ENCODE data around the gene A4GALT.
A peak's percentile ranks its signal among the peaks of the same experiment; 100 is the strongest.

A4GALT gene

DNA sequence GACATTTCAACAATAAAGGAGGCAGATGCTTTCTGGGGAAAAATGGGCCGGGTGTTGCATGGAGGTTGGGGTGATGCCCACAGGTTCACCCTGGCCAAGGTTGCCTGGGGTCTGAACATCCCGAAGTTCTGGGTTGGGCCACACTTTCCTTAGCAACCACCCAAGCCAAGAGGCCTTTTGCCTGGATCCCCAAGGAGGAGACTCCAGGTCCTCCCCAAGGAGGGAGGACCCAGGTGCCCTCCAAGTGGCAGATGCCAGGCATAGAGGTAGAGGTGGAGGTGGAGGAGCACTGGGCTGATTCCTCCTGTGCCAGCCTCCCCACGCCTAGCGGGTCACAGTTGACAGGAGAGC is 72.7 kb downstream of the A4GALT start:
- peak overlapping the region; percentile 73 for H3K4me3 ChIP-seq (ENCODE audit: low read depth, low read length)
- no peak for DNase-seq (ENCODE audit: low read depth)
- TF ChIP-seq, protein P1, sequence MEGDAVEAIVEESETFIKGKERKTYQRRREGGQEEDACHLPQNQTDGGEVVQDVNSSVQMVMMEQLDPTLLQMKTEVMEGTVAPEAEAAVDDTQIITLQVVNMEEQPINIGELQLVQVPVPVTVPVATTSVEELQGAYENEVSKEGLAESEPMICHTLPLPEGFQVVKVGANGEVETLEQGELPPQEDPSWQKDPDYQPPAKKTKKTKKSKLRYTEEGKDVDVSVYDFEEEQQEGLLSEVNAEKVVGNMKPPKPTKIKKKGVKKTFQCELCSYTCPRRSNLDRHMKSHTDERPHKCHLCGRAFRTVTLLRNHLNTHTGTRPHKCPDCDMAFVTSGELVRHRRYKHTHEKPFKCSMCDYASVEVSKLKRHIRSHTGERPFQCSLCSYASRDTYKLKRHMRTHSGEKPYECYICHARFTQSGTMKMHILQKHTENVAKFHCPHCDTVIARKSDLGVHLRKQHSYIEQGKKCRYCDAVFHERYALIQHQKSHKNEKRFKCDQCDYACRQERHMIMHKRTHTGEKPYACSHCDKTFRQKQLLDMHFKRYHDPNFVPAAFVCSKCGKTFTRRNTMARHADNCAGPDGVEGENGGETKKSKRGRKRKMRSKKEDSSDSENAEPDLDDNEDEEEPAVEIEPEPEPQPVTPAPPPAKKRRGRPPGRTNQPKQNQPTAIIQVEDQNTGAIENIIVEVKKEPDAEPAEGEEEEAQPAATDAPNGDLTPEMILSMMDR (IDR thresholded peaks at IDR 0.05; ENCODE audit: insufficient read depth, low read depth, low read length, missing control alignments): no peak

DNA sequence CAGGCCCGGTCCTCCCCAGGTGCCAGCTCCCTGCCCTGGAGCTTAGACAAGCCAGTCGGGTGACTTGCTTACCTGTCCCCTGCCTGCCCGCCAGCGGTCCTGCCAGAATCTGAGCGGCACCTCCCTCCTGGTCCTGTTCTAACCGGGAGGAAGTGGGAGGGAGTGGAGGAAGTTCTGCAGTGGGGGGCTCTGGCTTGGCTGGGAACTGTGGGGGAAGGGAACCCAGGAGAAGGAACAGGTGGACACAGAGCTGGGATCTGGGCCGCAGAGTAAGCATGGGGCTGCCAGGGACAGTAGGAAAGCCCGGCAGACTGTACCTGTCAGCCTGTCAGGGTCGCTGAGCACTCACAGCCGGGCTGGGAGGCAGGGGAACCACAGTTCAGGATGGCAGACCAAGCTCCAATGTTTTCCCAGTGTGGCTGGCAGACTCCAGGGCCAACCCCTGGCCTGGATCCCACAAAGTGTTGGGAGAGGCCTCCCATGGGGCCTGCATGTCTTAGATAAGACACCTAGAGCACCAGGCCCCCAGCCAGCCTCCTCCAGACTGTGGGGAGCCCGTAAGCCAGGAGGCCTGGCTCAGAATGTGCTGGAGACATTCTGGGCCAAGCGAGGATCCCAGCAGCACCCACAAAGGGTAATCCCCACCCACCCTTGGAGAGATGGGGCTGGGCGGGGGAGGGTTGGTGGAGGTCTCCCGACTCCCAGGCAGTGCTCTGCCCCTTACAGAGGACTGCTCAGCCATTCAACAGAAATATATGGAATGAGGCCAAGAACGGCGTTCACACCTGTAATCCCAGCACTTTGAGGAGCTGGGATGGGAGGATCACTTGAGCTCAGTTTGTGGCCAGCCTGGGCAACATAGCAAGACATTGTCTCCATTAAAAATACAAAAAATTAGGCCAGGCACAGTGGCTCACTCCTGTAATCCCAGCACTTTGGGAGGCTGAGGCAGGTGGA is 73.8 kb downstream of the A4GALT start:
- DNase-seq (ENCODE audit: low read depth): no peak
- TF ChIP-seq, protein P1 (IDR thresholded peaks at IDR 0.05; ENCODE audit: insufficient read depth, low read depth, low read length, missing control alignments): no peak
- H3K4me3 ChIP-seq (ENCODE audit: low read depth, low read length): no peak overlapping the region

DNA sequence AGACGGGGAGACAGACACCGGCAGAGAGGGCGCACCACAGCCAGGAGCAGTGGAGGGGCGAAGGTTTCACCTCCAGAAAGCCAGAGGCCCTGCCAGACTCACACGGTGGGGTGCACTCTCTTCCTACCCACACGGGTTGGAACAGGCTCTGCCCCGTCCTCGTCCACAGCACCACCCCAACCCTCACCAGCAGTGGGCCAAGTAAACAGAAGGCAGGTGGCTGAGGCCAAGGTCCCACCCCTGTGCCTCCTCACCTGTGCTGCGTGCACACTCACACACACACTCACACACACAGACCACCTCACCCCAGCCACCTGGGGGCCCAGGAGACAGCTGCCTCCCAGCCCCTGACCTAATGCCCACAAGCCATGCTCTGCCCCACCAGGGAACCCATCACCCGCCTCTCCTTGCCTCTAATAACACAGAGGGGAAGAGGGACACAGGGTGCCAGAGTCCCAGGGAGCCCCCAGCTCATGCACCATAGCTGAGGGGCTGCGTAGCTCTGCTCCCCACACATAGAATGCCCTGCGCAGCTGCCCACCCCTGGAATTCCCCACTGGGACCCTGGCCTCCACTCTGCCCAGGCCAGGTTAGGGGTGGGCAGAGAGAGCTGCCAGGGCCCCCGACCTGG is 74.6 kb downstream of the A4GALT start:
- no peak overlapping the region for H3K4me3 ChIP-seq (ENCODE audit: low read depth, low read length)
- TF ChIP-seq, protein P1 (IDR thresholded peaks at IDR 0.05; ENCODE audit: insufficient read depth, low read depth, low read length, missing control alignments): no peak

DNA sequence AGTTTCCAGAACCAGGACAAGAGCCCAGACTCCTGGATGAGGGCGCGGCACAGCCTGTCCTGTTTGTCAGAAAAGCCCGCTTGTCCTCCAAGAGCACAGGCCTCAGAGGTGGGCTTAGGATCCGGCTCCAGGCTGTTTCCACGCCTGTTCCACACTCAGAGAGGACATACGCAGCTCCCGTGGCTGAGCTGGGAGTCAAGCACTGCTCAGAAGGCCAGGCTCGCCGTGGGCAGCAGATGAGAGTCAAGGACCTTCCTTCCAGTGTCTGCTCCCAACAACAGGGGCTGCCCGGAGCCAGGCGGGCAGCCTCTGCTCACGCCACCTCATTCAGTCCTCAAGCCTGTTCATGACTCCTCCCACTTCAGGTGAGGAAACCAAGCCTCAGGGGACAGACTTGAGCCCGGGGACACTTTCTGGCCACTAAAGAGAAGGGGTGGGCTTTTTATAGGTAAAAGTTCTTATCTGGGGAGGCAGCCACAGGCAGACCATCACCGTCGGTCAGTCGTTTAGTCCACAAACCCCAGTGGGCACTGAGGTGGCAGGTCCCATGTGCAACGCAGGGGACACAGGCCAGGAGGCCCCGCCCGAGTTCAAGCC is 75.2 kb downstream of the A4GALT start:
- H3K4me3 ChIP-seq (ENCODE audit: low read depth, low read length): no peak overlapping the region
- no peak for DNase-seq (ENCODE audit: low read depth)
- TF ChIP-seq, protein P1 (IDR thresholded peaks at IDR 0.05; ENCODE audit: insufficient read depth, low read depth, low read length, missing control alignments): no peak

More for the DNA sequence above, 74.6 kb downstream of the A4GALT start:
- DNase-seq (ENCODE audit: low read depth): no peak

DNA sequence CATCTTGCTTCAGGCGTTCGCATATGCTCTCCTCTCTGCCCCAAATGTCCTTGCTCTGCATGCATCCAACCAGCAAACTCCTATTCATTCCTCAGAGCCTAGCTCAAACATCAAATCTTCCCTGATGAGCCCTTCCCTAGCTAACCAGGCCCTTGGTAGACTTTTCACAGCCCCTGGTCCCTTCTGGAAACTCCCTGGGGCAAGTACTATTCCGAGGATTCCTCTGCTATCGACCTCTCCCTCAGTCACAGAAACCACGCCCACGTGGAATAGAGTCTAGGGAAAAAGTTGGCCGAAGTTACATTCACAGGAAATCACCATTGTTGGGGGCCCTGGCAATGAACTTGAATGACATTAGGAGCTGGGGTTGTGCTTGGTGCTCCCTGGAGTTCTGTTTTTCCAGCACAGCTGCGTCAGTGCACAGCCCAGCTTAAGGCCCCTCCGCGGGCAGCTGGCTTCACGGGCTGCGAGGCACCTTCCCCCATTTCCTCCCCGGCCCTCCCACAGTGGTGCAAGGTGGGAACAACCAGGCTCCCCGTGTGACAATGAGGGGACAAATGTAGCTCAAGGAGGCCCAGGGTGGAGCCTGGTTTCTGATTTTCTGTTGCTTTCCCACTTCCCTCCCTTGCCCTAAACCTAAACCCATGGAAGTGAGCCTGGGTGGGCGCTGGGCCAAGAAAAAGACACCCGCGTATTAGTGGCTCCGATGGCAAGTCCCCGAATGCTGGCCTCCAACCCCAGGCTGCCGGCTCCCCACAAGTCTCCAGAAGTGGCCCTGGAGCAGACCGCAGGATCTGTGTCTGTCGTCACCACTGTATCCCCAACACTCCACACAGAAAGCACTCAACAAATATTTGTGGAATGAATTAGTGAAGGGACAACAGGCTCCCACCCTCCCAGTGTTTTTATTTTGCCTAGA is 76.0 kb downstream of the A4GALT start:
- no peak for DNase-seq (ENCODE audit: low read depth)
- no peak overlapping the region for H3K4me3 ChIP-seq (ENCODE audit: low read depth, low read length)
- TF ChIP-seq, protein P1 (IDR thresholded peaks at IDR 0.05; ENCODE audit: insufficient read depth, low read depth, low read length, missing control alignments): no peak
